A549 (cell line): ENCODE data around the gene GUK1. TPM values are rescaled to one million over a fixed set of nuclear protein-coding genes. Genes with fewer than 3 reads are reported as not detected.

ENCODE experiments used
- ATAC-seq, 2 experiments: fragments of 200-7000 bp in 1 of 2; fragments of >200 bp in 1 of 2; cut with Nextera tagmentation in 1 of 2; cut with Tn5 transposase in 1 of 2; 3 replicates each; pipeline versions ENCODE4 v1.8.0 to v1.9.1; 2018 to 2020; ENCODE audit warnings: mild to moderate bottlenecking in 1 of 2, moderate library complexity in 1 of 2
- CTCF ChIA-PET: fragments of 300-600 bp; sonication (Branson Sonifier 250); formaldehyde crosslinking; extraction: SDS; loops from one replicate; lab custom pipeline; 2021; ENCODE audit warnings: antibody characterized with exemption, inconsistent platforms; lab: Yijun Ruan, JAX
- POLR2A ChIA-PET: fragments of 350-600 bp; formaldehyde crosslinking; extraction: SDS; loops from one replicate; lab custom pipeline; 2021; ENCODE audit warnings: antibody characterized with exemption, inconsistent platforms; lab: Yijun Ruan, JAX
- DNase-seq, 2 experiments: peaks; one replicate each; pipeline versions ENCODE4 v3.0.0 to v3.0.0-alpha.2; 2011 to 2016; ENCODE audit warnings: low read depth in 1 of 2, low spot score in 1 of 2
- FAIRE-seq: peaks from 2 replicates; lab custom pipeline; 2011; peaks lifted over from hg19 to GRCh38; lab: Jason Lieb, UNC
- H3K27ac ChIP-seq, 2 experiments: fragments of >200 bp; sonication (Bioruptor Twin); formaldehyde crosslinking; 3 replicates each; pipeline ENCODE4 v1.5.1; 2016 to 2017
- H3K4me1 ChIP-seq: fragments of >200 bp; sonication (Bioruptor Twin); formaldehyde crosslinking; 3 replicates; pipeline ENCODE4 v1.6.1; 2016
- H3K4me2 ChIP-seq: fragments of >200 bp; sonication (Bioruptor Twin); formaldehyde crosslinking; 3 replicates; pipeline ENCODE4 v1.6.1; 2016
- H3K4me3 ChIP-seq: fragments of >200 bp; sonication (Bioruptor Twin); formaldehyde crosslinking; 3 replicates; pipeline ENCODE4 v1.5.1; 2016
- H3K9me3 ChIP-seq: fragments of >200 bp; sonication (Bioruptor Twin); formaldehyde crosslinking; 3 replicates; pipeline ENCODE4 v1.6.1; 2016
- CBX8 ChIP-seq: fragments of 200-600 bp; sonication (generic); IDR thresholded peaks from 2 replicates; pipeline ENCODE4 v1.6.1; 2016
- CEBPB ChIP-seq, 2 experiments: fragments of >200 bp in 1 of 2; sonication (Bioruptor Twin) in 1 of 2; formaldehyde crosslinking in 1 of 2; IDR thresholded peaks; 2 replicates each; pipeline ENCODE4 v1.6.1; 2012 to 2016
- CHD4 ChIP-seq: fragments of 200-600 bp; sonication (generic); IDR thresholded peaks from 2 replicates; pipeline ENCODE4 v1.6.1; 2016; ENCODE audit warnings: antibody characterized with exemption, mild to moderate bottlenecking, borderline replicate concordance
- E2F6 ChIP-seq: IDR thresholded peaks from 2 replicates; pipeline ENCODE4 v1.6.1; 2012; ENCODE audit warnings: low read depth, borderline replicate concordance
- EHF ChIP-seq: fragments of 250-450 bp; sonication (Bioruptor Pico); IDR thresholded peaks from 2 replicates; pipeline ENCODE4 v1.5.0; 2020; ENCODE audit warnings: mild to moderate bottlenecking
- EHMT2 ChIP-seq: fragments of 200-600 bp; sonication (generic); IDR thresholded peaks from 2 replicates; pipeline ENCODE4 v1.6.1; 2016; ENCODE audit warnings: antibody characterized with exemption, low read depth, mild to moderate bottlenecking, moderate library complexity
- EP300 ChIP-seq, 2 experiments: fragments of >200 bp; sonication (Bioruptor Twin); formaldehyde crosslinking; IDR thresholded peaks; 2 replicates in 1 of 2; 3 replicates in 1 of 2; pipeline ENCODE4 v1.6.1; 2016 to 2017
- FOXS1 ChIP-seq: fragments of 250-450 bp; sonication (Bioruptor Pico); IDR thresholded peaks from 2 replicates; pipeline ENCODE4 v1.5.0; 2020; ENCODE audit warnings: mild to moderate bottlenecking, moderate library complexity
- HDAC2 ChIP-seq: fragments of 200-600 bp; sonication (generic); IDR thresholded peaks from 2 replicates; pipeline ENCODE4 v1.6.1; 2016
- HEYL ChIP-seq: fragments of 250-450 bp; sonication (Bioruptor Pico); IDR thresholded peaks from 2 replicates; pipeline ENCODE4 v1.8.0; 2021; ENCODE audit warnings: mild to moderate bottlenecking, moderate library complexity
- HOXB13 ChIP-seq: fragments of 250-450 bp; sonication (Bioruptor Pico); IDR thresholded peaks from 2 replicates; pipeline ENCODE4 v1.5.0; 2020; ENCODE audit warnings: low read depth, mild to moderate bottlenecking, moderate library complexity
- JUN ChIP-seq, 2 experiments: fragments of >200 bp; sonication (Bioruptor Twin); formaldehyde crosslinking; IDR thresholded peaks; 2 replicates in 1 of 2; 3 replicates in 1 of 2; pipeline ENCODE4 v1.6.1; 2016 to 2017
- KDM5A ChIP-seq: fragments of 200-600 bp; sonication (generic); IDR thresholded peaks from 2 replicates; pipeline ENCODE4 v1.6.1; 2016; ENCODE audit warnings: antibody characterized with exemption, mild to moderate bottlenecking
- NPAS2 ChIP-seq: fragments of 250-450 bp; sonication (Bioruptor Pico); IDR thresholded peaks from 2 replicates; pipeline ENCODE4 v1.8.0; 2022; ENCODE audit warnings: mild to moderate bottlenecking, moderate library complexity, borderline replicate concordance
- NR3C1 ChIP-seq: fragments of >200 bp; sonication (Bioruptor Twin); formaldehyde crosslinking; IDR thresholded peaks from 3 replicates; pipeline ENCODE4 v1.6.1; 2017
- PHF8 ChIP-seq: fragments of 200-600 bp; sonication (generic); IDR thresholded peaks from 2 replicates; pipeline ENCODE4 v1.6.1; 2016; ENCODE audit warnings: low read depth, mild to moderate bottlenecking, antibody characterized with exemption, moderate library complexity, borderline replicate concordance
- RAD21 ChIP-seq, 2 experiments: fragments of >200 bp in 1 of 2; sonication (Bioruptor Twin) in 1 of 2; formaldehyde crosslinking in 1 of 2; IDR thresholded peaks in 1 of 2; conservative IDR thresholded peaks in 1 of 2; 2 replicates in 1 of 2; 3 replicates in 1 of 2; pipeline ENCODE4 v1.6.1; 2012 to 2018; ENCODE audit warnings: inconsistent platforms in 1 of 2
- RARB ChIP-seq: fragments of 250-450 bp; sonication (Bioruptor Pico); IDR thresholded peaks from 2 replicates; pipeline ENCODE4 v1.8.0; 2021; ENCODE audit warnings: mild to moderate bottlenecking, moderate library complexity
- REST ChIP-seq: fragments of 200-600 bp; sonication (generic); IDR thresholded peaks from 2 replicates; pipeline ENCODE4 v1.6.1; 2016; ENCODE audit warnings: antibody characterized with exemption, mild to moderate bottlenecking, moderate library complexity
- RNF2 ChIP-seq: fragments of 200-600 bp; sonication (generic); IDR thresholded peaks from 2 replicates; pipeline ENCODE4 v1.6.1; 2016; ENCODE audit warnings: low read depth, mild to moderate bottlenecking, antibody characterized with exemption, moderate library complexity, borderline replicate concordance
- SREBF2 ChIP-seq: fragments of 450-650 bp; IDR thresholded peaks from 2 replicates; pipeline ENCODE4 v1.6.1; 2014; ENCODE audit warnings: mild to moderate bottlenecking, moderate library complexity
- TFCP2L1 ChIP-seq: fragments of 250-450 bp; sonication (Bioruptor Pico); IDR thresholded peaks from 2 replicates; pipeline ENCODE4 v1.5.0; 2021; ENCODE audit warnings: mild to moderate bottlenecking
- USF2 ChIP-seq: fragments of 450-650 bp; IDR thresholded peaks from 2 replicates; pipeline ENCODE4 v1.6.1; 2014; ENCODE audit warnings: antibody characterized with exemption
- ZNF302 ChIP-seq: fragments of 250-450 bp; sonication (Bioruptor Pico); IDR thresholded peaks from 2 replicates; pipeline ENCODE4 v1.9.0; 2021; ENCODE audit warnings: inconsistent platforms, mild to moderate bottlenecking, moderate library complexity
- WGBS: methylation state at CpG from one replicate; pipeline ENCODE4 v1.1.6; 2017; ENCODE audit errors: missing lambda C conversion rate; 5-methylcytosine and 5-hydroxymethylcytosine counted together
- polyA plus RNA-seq, 4 experiments: library from polyadenylated mRNA; depleted of rRNA in 3 of 4; stranded (reverse); fragments of >200 nt; fragmentation: RNase III in 1 of 4; extraction: RNeasy Plus Mini Kit Qiagen cat#74134 plus additional on column Dnase treatment in 1 of 4; gene quantifications; 2 replicates in 3 of 4; 3 replicates in 1 of 4; pipeline ENCODE4 v1.2.3, GENCODE V29; 2011 to 2017

The GUK1 gene
- polyA plus RNA-seq, 2 of the 4 experiments (the other 2 are of a cell fraction): 88.9 to 106 TPM

GRCh38 chr1:228107636-228108035 is 32.4 kb upstream of the GUK1 start:
- CTCF ChIA-PET: interaction anchor here (0.9 to 1.2 kb wide), 3 partner anchors 21 to 61 kb away, joined by 3 read pairs; partner anchors contain the start of gene ARF1
- no peak for FAIRE-seq
- POLR2A ChIA-PET: no interaction called here
- TF ChIP-seq REST: no peak
- TF ChIP-seq TFCP2L1: no peak
- TF ChIP-seq EHF (CRISPR knock-in tag): no peak
- no peak for TF ChIP-seq FOXS1 (CRISPR knock-in tag)
- no peak for TF ChIP-seq HOXB13 (CRISPR knock-in tag)
- no peak for TF ChIP-seq HDAC2
- TF ChIP-seq JUN (IDR thresholded peaks at IDR 0.05): no peak
- no peak for TF ChIP-seq CHD4
- no peak for TF ChIP-seq CBX8
- TF ChIP-seq ZNF302: no peak
- no peak for TF ChIP-seq RNF2
- TF ChIP-seq NPAS2: no peak
- TF ChIP-seq HEYL: no peak
- H3K4me2 ChIP-seq: peak overlapping the region; percentile 95; the same call in 2 of the 3 replicates
- peaks cover 15% of the 10 kb centered on the region for H3K4me1 ChIP-seq
- H3K9me3 ChIP-seq: no peaks in the 10 kb centered on the region
- no peak for ATAC-seq
- WGBS: 90% methylated on average over 16 of the region's 19 CpGs
- DNase-seq: no peak
- no peak overlapping the region for H3K4me3 ChIP-seq
- no peak overlapping the region for H3K27ac ChIP-seq

- peaks cover 15% of the 10 kb centered on the region for H3K4me1 ChIP-seq
- TF ChIP-seq EP300 (IDR thresholded peaks at IDR 0.05): no peak
- no peak for TF ChIP-seq RNF2
- no peak for TF ChIP-seq KDM5A
- TF ChIP-seq RARB (CRISPR knock-in tag): no peak
- TF ChIP-seq SREBF2: no peak
- TF ChIP-seq USF2: no peak
- TF ChIP-seq FOXS1 (CRISPR knock-in tag): no peak
- TF ChIP-seq CEBPB (IDR thresholded peaks at IDR 0.05): no peak
- TF ChIP-seq PHF8: no peak
- no peak for TF ChIP-seq EHMT2
- no peak for TF ChIP-seq E2F6
- TF ChIP-seq JUN (IDR thresholded peaks at IDR 0.05): no peak
- no peak for TF ChIP-seq HOXB13 (CRISPR knock-in tag)
- TF ChIP-seq RAD21 (conservative IDR thresholded peaks at IDR 0.05 in 1 of 2, IDR thresholded peaks at IDR 0.05 in 1 of 2): no peak
- TF ChIP-seq NR3C1: no peak
- POLR2A ChIA-PET: no interaction called here
- ATAC-seq (no peak), FAIRE-seq (no peak), DNase-seq (no peak)
- peak overlapping the region; percentile 95 for H3K4me2 ChIP-seq
- H3K4me3 ChIP-seq: peak overlapping the region; percentile 98
- H3K9me3 ChIP-seq: no peaks in the 10 kb centered on the region
- WGBS: 75% methylated on average over 9 of the region's 11 CpGs
- CTCF ChIA-PET: interaction anchor here (0.6 to 1.8 kb wide), 6 partner anchors 15 to 109 kb away, joined by 3 to 4 read pairs (median 3); partner anchors contain the start of gene ARF1
- peak overlapping the region; percentile 90 to 94 for H3K27ac ChIP-seq
Measured at GRCh38 chr1:228108055-228108690, 31.9 kb upstream of the GUK1 start.
